HG02798 (cell line): ENCODE data around the gene CATSPER3.

Source experiments
- ATAC-seq: cut with Tn5 transposase; IDR thresholded peaks from one replicate; pipeline ENCODE4 v1.9.1; 2021; ENCODE audit warnings: mild to moderate bottlenecking; ENCODE audit not compliant: unreplicated experiment, poor library complexity

Gene CATSPER3

DNA sequence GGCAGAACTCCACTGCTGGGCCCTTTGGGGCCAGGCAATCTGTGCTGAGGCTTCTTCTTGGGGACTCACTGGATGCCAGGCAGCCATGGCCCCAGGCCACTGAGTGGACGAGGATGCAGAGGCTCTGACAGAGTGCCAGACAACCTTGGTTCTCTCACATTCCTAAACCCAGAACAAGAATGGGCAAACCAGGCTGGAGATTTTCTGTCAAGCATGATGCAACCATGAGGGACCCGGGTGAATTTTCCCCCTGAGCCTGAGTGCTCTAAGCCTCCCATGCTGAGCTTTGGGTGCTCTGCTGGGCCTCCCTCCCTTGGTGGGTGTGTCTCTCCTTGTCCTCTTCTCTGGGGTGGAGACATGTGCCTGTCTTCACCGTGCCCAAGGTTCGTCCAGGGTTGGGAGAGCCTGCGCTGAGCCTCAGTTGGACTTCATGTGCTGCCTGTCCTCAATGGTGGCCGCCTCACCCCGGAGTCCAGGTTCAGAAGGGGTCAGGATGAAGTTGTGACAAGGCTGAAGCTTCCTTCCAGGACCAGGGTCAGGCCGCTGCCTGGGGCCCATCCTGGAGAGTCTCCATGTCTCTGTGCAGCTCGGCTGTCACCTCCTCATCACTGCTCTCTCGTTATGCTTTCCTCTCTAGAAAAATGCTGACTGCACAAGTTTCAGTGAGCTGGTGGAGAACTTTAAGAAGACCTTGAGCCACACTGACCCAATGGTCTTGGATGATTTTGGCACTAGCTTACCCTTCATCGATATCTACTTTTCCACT, 42.2 kb downstream of the CATSPER3 start:
- ATAC-seq: no peak

DNA sequence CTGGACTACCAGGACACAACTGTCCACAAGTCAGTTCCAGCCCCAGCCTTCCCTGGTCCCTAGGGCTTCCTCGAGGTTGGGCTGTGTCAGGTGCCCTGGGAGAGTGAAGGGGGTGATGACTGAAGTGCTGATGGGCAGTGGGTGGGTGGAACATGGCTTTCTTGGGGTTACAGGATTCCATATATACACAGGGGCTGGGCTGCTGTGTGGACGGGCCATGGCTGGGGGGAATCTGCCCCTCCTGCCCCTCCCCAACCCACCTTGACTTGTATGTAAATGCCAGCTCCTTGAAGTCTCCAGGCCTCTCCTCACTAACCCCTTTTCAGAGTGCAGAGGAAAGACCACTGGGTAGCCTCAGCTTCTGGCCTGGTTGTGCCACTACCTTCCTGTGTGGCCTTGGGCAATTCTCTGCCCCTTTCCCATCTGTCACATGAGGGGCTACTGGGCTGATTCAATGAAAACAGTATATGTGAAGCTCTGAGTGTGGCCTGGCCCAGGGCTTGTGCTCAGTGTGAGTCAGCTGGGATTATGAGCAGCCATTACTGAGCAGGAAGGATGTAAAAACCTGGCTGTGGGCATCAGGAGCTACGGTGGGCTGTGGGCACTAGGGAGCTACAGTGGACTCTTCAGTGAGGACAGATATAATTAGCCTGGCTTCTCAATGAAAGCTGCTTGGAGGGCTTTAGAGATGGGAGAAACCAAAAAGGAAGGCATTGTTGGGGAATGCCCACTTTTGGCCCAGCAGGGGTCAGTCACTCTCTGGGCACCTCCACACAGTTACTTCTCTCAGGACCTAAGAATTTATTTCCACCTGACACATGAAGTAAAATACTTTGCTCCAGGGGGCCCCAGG, 43.0 kb downstream of the CATSPER3 start:
- ATAC-seq: no peak

DNA sequence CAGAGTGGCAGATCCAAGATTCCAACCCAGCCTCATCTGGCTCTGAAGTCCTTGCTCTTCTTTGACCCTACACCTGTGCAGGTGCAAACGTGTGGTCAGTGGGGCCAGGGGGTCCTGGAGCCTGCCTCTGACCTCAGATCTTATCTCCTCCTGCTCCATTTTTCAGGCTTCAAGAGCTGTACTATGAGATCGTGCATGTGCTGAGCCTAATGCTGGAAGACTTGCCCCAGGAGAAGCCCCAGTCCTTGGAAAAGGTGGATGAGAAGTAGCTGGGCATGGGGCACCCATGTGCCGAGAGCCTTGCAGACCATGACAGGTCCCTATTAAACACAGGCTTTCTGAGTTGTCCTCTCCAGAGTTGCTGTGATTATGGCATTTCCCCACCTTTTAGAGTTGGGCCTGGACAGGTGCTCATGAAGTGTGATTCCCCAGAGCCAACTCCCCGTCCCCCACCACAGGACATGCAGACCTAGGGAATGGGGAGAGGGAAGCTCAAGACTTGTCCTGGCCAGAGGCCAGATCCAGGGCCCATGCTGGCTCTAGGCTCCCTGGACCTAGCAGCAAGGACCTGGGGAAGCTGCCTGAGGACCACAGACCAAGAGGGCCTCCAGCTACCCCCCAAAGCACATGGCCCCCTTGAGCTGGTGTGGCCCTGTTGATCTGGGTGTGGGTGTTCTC, 43.8 kb downstream of the CATSPER3 start:
- ATAC-seq: no peak

GRCh38 chr5:135012033-135012588, 44.4 kb downstream of the CATSPER3 start:
- ATAC-seq: no peak

GRCh38 chr5:135012951-135013391, 45.3 kb downstream of the CATSPER3 start:
- ATAC-seq: no peak

GRCh38 chr5:135013445-135013844, 45.7 kb downstream of the CATSPER3 start:
- ATAC-seq: no peak

DNA sequence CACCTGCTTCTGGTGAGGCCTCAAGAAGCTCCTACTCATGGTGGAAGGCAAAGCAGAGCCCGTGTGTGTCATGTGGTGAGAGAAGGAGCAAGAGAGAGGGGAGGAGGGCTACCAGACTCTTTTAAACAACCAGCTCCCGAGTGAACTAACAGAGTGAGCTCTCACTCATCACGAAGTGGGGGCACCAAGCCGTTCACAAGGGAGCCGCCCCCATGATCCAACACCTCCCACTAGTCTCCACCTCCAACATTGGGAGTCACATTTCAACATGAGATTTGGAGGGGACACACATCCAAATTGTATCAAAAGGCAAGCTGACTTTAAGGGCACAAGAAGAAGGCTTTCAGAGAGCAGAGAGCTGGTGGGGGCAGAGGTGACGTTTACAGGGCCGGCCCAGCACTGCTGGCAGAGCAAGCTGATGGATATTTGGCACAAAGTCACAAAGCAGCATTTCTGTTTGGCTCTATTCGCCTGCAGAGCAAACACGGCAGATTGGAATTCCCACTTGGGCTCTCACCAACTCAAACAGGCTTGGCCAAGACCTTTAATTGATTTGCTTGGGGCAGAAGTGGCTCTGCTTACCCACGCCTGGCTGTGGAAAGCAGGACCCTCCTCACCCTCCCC, 46.4 kb downstream of the CATSPER3 start:
- no peak for ATAC-seq

DNA sequence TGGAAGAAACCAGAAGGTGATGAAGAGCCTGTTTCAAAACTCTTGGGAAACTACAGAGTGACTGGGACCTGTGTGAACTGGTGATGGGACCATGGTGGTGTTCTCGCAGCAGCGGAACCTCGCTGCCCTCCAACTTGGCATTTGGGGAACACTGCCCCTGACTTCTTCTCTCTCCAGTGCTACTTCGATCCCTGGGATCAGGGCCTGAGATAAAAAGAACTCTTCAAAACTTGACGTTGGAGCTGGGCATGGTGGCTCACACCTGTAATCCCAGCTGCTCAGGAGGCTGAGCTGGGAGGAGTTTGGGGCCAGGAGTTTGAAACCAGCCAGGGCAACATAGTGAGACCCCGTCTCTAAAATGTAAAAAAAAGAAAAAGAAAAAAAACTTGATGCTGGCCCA, 48.2 kb downstream of the CATSPER3 start:
- no peak for ATAC-seq

DNA sequence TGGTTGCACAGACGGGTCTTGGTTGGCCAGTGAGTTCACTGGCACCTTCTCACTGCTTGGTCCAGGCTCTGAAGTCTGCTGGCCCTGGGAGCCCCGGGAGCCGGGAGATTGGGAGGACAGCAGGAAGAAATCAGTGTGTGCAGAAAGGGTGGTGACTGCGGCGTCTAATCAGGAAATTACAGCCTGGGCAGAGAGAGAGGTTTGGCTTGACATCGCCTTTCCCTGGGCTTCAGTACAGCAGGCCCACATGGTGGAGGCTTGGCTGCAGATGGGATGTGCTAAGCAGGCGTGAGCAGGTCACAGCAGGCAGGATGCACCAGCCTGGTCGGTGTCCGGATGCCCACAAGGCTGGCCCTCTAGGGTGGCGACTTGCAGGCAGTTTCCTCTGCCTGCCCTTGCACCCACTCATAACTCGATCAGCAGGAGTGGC, 49.2 kb downstream of the CATSPER3 start:
- ATAC-seq: no peak

DNA sequence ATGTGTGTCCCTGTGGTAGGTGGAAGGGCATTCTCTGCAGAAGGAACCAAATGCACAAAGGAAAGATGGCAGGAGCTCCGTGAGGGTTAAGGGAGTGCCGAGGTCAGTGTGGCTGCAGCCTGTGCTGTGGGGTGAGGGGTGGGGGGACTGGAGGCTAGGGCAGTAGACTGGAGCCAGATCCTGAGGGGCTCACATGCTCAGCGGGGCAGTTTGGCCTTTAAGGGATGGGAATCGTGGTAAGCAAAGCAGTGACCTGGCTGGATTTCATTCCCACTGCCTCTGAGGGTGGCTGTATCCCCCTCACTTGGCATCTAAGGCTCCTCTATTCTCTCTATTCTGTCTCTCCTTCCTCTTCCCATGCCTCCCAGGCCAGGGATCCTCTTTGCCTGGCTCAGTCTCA, 50.8 kb downstream of the CATSPER3 start:
- ATAC-seq: no peak

DNA sequence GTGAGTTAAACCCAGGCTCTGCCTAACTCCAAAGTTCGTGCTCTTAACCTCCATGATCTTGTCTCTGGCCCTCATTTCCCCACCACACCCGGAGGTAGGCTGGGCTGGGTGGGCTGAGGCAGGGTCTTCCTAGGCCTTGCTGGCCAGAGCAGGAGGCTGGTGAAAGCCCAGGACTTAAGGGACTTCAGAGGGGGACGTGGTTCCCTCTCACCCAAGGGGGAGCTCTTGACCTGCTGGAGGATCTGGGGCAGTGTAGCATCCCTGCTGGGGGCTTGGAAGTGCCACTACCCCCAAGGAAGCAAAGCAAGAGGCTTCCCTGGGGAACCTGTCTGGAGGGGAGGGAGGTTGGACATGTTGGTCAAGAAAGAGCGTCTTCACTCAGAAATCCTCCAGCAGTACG, 51.6 kb downstream of the CATSPER3 start:
- ATAC-seq: no peak

GRCh38 chr5:135020111-135020895, 52.6 kb downstream of the CATSPER3 start:
- ATAC-seq: no peak

DNA sequence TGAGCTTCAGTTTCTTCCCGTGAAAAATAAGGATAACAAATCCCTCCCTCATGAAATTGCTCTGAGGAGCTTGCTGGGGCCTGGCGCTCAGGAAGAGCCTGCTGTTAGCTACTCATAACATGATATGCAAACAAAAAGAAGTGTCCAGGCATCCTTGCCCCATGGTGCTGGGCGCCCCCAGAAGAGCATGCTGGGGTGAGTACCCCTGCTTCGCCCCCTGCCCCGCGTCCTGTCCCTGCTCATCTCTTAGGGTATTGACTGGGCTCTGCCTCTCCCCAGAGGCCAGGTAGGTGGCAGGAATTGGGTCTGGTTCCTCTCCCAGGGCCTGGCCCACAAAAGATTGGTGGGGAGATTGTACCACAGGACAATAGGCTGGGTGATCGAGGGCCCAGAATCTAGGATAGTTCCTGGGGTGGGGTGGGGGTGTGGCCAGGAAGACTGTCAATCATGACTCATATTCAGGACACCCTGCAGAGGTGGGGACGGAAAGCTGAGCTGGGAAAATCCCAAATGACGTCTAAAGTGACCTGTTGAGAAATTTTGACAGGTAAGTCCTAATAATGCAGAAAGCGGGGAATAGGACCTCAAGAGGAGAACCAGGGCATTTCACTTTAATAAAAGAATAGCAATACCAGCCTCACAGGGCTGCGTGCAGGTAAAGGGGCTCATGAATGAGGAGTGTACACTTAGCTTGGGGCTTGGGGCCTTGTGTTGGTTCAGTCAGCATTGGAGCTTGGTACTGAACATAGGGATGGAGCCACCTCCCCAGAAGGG, 57.4 kb downstream of the CATSPER3 start:
- no peak for ATAC-seq

- no peak for ATAC-seq
Measured at GRCh38 chr5:135025730-135026644, 58.3 kb downstream of the CATSPER3 start.

- no peak for ATAC-seq
Measured at GRCh38 chr5:135026645-135027265, 59.0 kb downstream of the CATSPER3 start.

DNA sequence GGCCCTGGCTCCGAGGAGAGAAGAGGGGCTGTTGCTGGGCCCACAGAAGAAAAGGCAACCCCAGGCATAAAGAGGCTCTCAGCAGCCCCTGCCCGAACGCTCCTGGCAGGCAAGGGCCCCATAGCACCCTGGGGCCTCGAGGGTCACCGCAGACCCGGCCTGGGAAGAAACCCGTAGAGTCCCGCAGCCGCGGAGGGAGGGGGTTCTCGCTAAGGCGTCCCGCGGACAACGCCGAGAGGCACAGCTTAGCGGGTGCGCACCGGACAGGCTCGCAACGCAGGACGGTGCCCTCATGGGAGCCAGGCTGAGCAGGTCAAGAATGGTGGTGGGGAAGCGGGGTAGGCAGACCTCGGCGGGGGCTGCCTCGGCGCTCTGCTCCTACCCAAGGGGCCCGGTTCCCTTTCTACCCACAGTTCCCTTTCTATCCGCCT, 59.6 kb downstream of the CATSPER3 start:
- ATAC-seq: no peak
